ENCODE data around the gene SRRM1. TPM values are rescaled to one million over a fixed set of nuclear protein-coding genes. Genes with fewer than 3 reads are reported as not detected.

Gene SRRM1
- total and polyA plus RNA-seq, 2 of the 8 experiments (the other 6 are each of a cell fraction or from before 2014, with no cell fraction given) = 77.1 to 255 TPM

GRCh38 chr1:24640288-24640687 lies 2.8 kb upstream of the SRRM1 start (continued):
- TF ChIP-seq CHD7 (IDR thresholded peaks at IDR 0.05; ENCODE audit: insufficient replicate concordance, low read length) = no peak
- no peak for TF ChIP-seq MAX (IDR thresholded peaks at IDR 0.05)
- TF ChIP-seq CBX8 (IDR thresholded peaks at IDR 0.05; ENCODE audit: borderline replicate concordance, low read depth, low read length) = no peak
- TF ChIP-seq SAP30 (IDR thresholded peaks at IDR 0.05; ENCODE audit: insufficient read depth, insufficient replicate concordance, low read length) = no peak
- TF ChIP-seq EGR1 (IDR thresholded peaks at IDR 0.05; ENCODE audit: borderline replicate concordance, low read depth, low read length) = no peak
- TF ChIP-seq SIX5 (IDR thresholded peaks at IDR 0.05; ENCODE audit: low read depth, low read length) = no peak
- TF ChIP-seq KDM4A (IDR thresholded peaks at IDR 0.05; ENCODE audit: low read depth, low read length, severe bottlenecking) = no peak
- TF ChIP-seq SP4 (IDR thresholded peaks at IDR 0.05; ENCODE audit: low read length) = no peak
- no peak for TF ChIP-seq SP1 (IDR thresholded peaks at IDR 0.05; ENCODE audit: low read depth, low read length)
- no peak for TF ChIP-seq EP300 (IDR thresholded peaks at IDR 0.05; ENCODE audit: borderline replicate concordance in 1 of 2, low read depth in 2 of 2, low read length in 2 of 2)
- no peak for TF ChIP-seq JUN (IDR thresholded peaks at IDR 0.05; ENCODE audit: low read depth, low read length)

Measured in H1 (cell line).